Measurements from ENCODE around the gene SPTBN2. TPM values are rescaled to one million over a fixed set of nuclear protein-coding genes. Genes with fewer than 3 reads are reported as not detected.
A peak's percentile ranks its signal among the peaks of the same experiment; 100 is the strongest.

SPTBN2 gene
- total RNA-seq, 1 experiment from 2014 or later: 51.0 TPM

- Histone ChIP-seq H4K20me1 (ENCODE audit: insufficient read depth) (no peaks in the 10 kb centered on the region), H2AFZ (peak overlapping the region; percentile 100), H3K27ac (no peak overlapping the region), H3K9me2 (ENCODE audit: insufficient read depth) (no peaks in the 10 kb centered on the region), H3K4me2 (peak overlapping the region; percentile 94), H3K4me3 (peak overlapping the region; percentile 99), H3F3A (ENCODE audit: insufficient read depth, low read depth) (peaks cover 33% of the 10 kb centered on the region; the same call in 1 of the 2 replicates), H3K79me2 (ENCODE audit: low read depth) (peaks cover 28% of the 10 kb centered on the region), H3K36me3 (ENCODE audit: low read depth) (no peaks in the 10 kb centered on the region), H3K9me3 (ENCODE audit: insufficient read depth, low read depth) (no peaks in the 10 kb centered on the region), H3K27me3 (ENCODE audit: insufficient read depth, low read depth) (no peaks in the 10 kb centered on the region), H3K4me1 (replicated peaks; ENCODE audit: insufficient read depth) (peaks cover 41% of the 10 kb centered on the region)
- intact Hi-C loops (cut with micrococcal nuclease; ENCODE audit: unreplicated experiment): no loop called here
- TF ChIP-seq EZH2 (IDR thresholded peaks at IDR 0.05; ENCODE audit: low read depth) (no peak), CTCF (conservative IDR thresholded peaks at IDR 0.05) (no peak)
- peak; percentile 53 to 58 for DNase-seq
- TSS peak; percentile 54 for BruUV-seq (replicated peaks)
- ChIA-PET POLR2A (ENCODE audit: unreplicated experiment) (no interaction called here), CTCF (no interaction called here)
Observed at GRCh38 chr11:66745356-66746235, 16.6 kb upstream of the SPTBN2 start.

- Histone ChIP-seq H3K36me3 (ENCODE audit: low read depth) (no peaks in the 10 kb centered on the region), H3K4me2 (peak overlapping the region; percentile 94), H3K79me2 (ENCODE audit: low read depth) (peaks cover 28% of the 10 kb centered on the region), H2AFZ (peak overlapping the region; percentile 100), H3K27ac (peak overlapping the region; percentile 79), H3K9me3 (ENCODE audit: insufficient read depth, low read depth) (no peaks in the 10 kb centered on the region), H3K4me3 (peak overlapping the region; percentile 99), H3F3A (ENCODE audit: insufficient read depth, low read depth) (peaks cover 33% of the 10 kb centered on the region; the same call in 1 of the 2 replicates), H3K27me3 (ENCODE audit: insufficient read depth, low read depth) (no peaks in the 10 kb centered on the region), H3K4me1 (replicated peaks; ENCODE audit: insufficient read depth) (peaks cover 41% of the 10 kb centered on the region), H4K20me1 (ENCODE audit: insufficient read depth) (no peaks in the 10 kb centered on the region), H3K9me2 (ENCODE audit: insufficient read depth) (no peaks in the 10 kb centered on the region)
- intact Hi-C loops (cut with micrococcal nuclease; ENCODE audit: unreplicated experiment): loop anchor here (1.0 to 5.0 kb wide), 3 partner anchors 24 to 50 kb away; no protein-coding TSS in a partner anchor
- no TSS peak for BruUV-seq (replicated peaks)
- peak; percentile 74 to 93 for DNase-seq
- ChIA-PET POLR2A (ENCODE audit: unreplicated experiment) (no interaction called here), CTCF (no interaction called here)
- no peak for TF ChIP-seq EZH2 (IDR thresholded peaks at IDR 0.05; ENCODE audit: low read depth)
- TF ChIP-seq CTCF (conservative IDR thresholded peaks at IDR 0.05): no peak
Observed at GRCh38 chr11:66744485-66745355, 15.7 kb upstream of the SPTBN2 start.

Data from PC-9 (cell line).